Epithelial cell of esophagus (primary cell): ENCODE data around the gene SUPT6H.
A peak's percentile ranks its signal among the peaks of the same experiment; 100 is the strongest.

Source experiments
- DNase-seq: peaks from one replicate; pipeline ENCODE4 v3.0.0; 2010; ENCODE audit warnings: low read depth
- H3K4me3 ChIP-seq: 2 replicates; pipeline ENCODE4 v1.5.1; 2011; ENCODE audit warnings: mild to moderate bottlenecking, low read length, control low read depth
- CTCF ChIP-seq: IDR thresholded peaks from 2 replicates; pipeline ENCODE4 v1.5.1; 2011; ENCODE audit warnings: low read depth, mild to moderate bottlenecking, low read length, control low read depth, inconsistent platforms; ENCODE audit not compliant: insufficient read depth; ENCODE audit errors: missing control alignments

The SUPT6H gene

DNA sequence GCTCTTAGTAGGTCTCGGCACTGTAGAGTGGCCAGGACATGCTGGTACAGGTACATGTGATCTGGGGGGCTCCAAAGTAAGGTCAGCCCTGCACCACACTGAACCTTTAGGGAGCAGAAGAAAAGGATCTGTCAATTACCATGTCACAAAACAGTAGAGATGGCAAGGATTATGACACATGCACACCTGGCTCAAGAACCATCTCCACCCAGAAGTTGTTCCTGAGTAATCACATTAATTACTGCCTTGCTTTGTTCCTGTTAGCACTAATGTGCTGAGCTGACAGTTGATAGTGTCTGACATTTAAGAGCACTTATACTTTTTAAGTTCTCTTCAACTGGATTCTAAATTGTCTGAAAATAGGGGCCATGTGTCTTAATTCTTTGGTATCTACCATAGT is 26.5 kb upstream of the SUPT6H start:
- no peak for TF ChIP-seq CTCF
- DNase-seq = peak; percentile 48

DNA sequence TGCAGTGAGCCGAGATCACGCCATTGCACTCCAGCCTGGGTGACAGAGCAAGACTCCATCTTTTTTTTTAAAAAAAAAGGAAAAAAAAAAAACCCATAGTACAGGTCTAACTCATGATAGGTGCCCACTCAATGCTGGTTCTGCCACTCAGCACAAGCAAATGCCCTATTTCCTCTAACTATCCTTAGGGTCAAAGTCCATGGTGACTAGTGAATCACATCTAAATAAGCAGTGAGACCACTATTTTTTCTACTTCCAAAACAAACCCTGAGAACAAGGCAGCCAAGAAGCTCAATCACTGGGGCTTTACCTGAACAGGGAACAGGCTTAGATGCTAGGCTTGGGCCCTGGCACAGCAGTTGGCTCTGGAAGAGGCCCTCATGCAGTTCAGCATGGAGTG is 20.4 kb upstream of the SUPT6H start:
- TF ChIP-seq CTCF = no peak
- H3K4me3 ChIP-seq = no peak overlapping the region
- DNase-seq = no peak

More for the DNA sequence above, 26.5 kb upstream of the SUPT6H start:
- H3K4me3 ChIP-seq = no peak overlapping the region

GRCh38 chr17:28643983-28644786 is 17.8 kb upstream of the SUPT6H start:
- TF ChIP-seq CTCF = peak; percentile 64
- peak; percentile 58 for DNase-seq
- H3K4me3 ChIP-seq = peak overlapping the region; percentile 87

GRCh38 chr17:28644787-28645575 is 17.0 kb upstream of the SUPT6H start, which contains the start of gene BLTP2:
BLTP2 (minus strand) TSS chr17:28645158; CDS start chr17:28645056, 102 bp downstream.
- DNase-seq = peak; percentile 97
- TF ChIP-seq CTCF = no peak
- H3K4me3 ChIP-seq = peak within 1 kb of the TSS; percentile 87

- H3K4me3 ChIP-seq = peak overlapping the region; percentile 67
- no peak for TF ChIP-seq CTCF
- no peak for DNase-seq
Observed at GRCh38 chr17:28645576-28645939, 16.4 kb upstream of the SUPT6H start.

GRCh38 chr17:28646039-28646754 is 15.8 kb upstream of the SUPT6H start:
- no peak for DNase-seq
- TF ChIP-seq CTCF = no peak
- H3K4me3 ChIP-seq = no peak overlapping the region
